Hematopoietic multipotent progenitor cell treated with erythropoietin and hydrocortisone succinate and interleukin-3 and kit ligand, for 15 days (in vitro differentiated cells): Measurements from ENCODE around the gene SOX1.

Source experiments
- DNase-seq: peaks from one replicate; pipeline ENCODE4 v3.0.0-alpha.2; 2015; ENCODE audit warnings: low spot score

Gene SOX1

GRCh38 chr13:112072534-112073244, 5.7 kb downstream of the SOX1 start:
- no peak for DNase-seq

GRCh38 chr13:112073245-112074138, 6.5 kb downstream of the SOX1 start:
- no peak for DNase-seq

- no peak for DNase-seq
These were observed 7.4 kb downstream of the SOX1 start for GRCh38 chr13:112074139-112074865.

GRCh38 chr13:112077729-112078128, 10.8 kb downstream of the SOX1 start:
- DNase-seq, result no peak

GRCh38 chr13:112078216-112078615, 11.3 kb downstream of the SOX1 start:
- no peak for DNase-seq

- DNase-seq, result no peak
These were observed 12.1 kb downstream of the SOX1 start for GRCh38 chr13:112078879-112079531.

GRCh38 chr13:112079696-112080095, 12.7 kb downstream of the SOX1 start:
- no peak for DNase-seq

- DNase-seq, result no peak
These were observed 17.0 kb downstream of the SOX1 start for GRCh38 chr13:112083971-112084370.

GRCh38 chr13:112092453-112092852, 25.5 kb downstream of the SOX1 start:
- DNase-seq, result no peak

- DNase-seq, result no peak
These were observed 28.4 kb downstream of the SOX1 start for GRCh38 chr13:112095354-112095753.

GRCh38 chr13:112096959-112097358, 30.0 kb downstream of the SOX1 start:
- DNase-seq, result no peak

GRCh38 chr13:112097770-112098169, 30.8 kb downstream of the SOX1 start:
- DNase-seq, result no peak

GRCh38 chr13:112098699-112099098, 31.8 kb downstream of the SOX1 start:
- DNase-seq, result no peak

GRCh38 chr13:112101360-112101930, 34.5 kb downstream of the SOX1 start:
- DNase-seq, result no peak

GRCh38 chr13:112102243-112102642, 35.3 kb downstream of the SOX1 start:
- DNase-seq, result no peak

GRCh38 chr13:112103260-112103838, 36.4 kb downstream of the SOX1 start:
- no peak for DNase-seq

- no peak for DNase-seq
These were observed 37.3 kb downstream of the SOX1 start for GRCh38 chr13:112103961-112104880.

- no peak for DNase-seq
These were observed 37.9 kb downstream of the SOX1 start for GRCh38 chr13:112104881-112105234.

- no peak for DNase-seq
These were observed 38.3 kb downstream of the SOX1 start for GRCh38 chr13:112105244-112105681.

- DNase-seq, result no peak
These were observed 38.9 kb downstream of the SOX1 start for GRCh38 chr13:112105892-112106291.
